Fibroblast of pulmonary artery (primary cell): Measurements from ENCODE around the gene FAM174C.

ENCODE experiments used
- DNase-seq: peaks from one replicate; pipeline ENCODE4 v3.0.0-alpha.2; 2010; ENCODE audit warnings: low read depth
- H3K4me3 ChIP-seq: replicated peaks from 2 replicates; pipeline ENCODE4 v1.5.1; 2011; ENCODE audit warnings: low read depth, mild to moderate bottlenecking, control low read depth, low read length, moderate library complexity
- TF ChIP-seq, protein P1 (sequence below): IDR thresholded peaks from 2 replicates; pipeline ENCODE4 v1.5.1; 2011; ENCODE audit warnings: mild to moderate bottlenecking, control low read depth, low read length, inconsistent platforms; ENCODE audit errors: missing control alignments

FAM174C gene

DNA sequence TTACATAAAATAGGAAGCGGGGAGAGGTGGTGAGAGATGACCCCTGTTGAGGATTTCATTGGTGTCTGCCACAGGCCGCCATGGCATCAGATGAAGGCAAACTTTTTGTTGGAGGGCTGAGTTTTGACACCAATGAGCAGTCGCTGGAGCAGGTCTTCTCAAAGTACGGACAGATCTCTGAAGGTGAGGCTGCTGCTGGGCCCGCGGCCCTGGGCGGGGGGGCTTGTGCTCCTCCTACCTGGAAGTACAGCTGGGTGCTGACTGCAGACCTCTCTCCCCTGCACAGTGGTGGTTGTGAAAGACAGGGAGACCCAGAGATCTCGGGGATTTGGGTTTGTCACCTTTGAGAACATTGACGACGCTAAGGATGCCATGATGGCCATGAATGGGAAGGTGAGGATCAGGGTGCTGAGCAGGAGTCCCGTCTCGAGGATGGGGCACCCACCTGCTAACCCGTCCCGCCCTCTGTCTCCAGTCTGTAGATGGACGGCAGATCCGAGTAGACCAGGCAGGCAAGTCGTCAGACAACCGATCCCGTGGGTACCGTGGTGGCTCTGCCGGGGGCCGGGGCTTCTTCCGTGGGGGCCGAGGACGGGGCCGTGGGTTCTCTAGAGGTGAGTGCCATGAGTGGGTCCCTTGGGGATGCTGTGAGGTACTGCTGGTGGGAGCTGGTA lies 4.3 kb upstream of the FAM174C start:
- H3K4me3 ChIP-seq = peak overlapping the region; percentile 87
- TF ChIP-seq, protein P1, sequence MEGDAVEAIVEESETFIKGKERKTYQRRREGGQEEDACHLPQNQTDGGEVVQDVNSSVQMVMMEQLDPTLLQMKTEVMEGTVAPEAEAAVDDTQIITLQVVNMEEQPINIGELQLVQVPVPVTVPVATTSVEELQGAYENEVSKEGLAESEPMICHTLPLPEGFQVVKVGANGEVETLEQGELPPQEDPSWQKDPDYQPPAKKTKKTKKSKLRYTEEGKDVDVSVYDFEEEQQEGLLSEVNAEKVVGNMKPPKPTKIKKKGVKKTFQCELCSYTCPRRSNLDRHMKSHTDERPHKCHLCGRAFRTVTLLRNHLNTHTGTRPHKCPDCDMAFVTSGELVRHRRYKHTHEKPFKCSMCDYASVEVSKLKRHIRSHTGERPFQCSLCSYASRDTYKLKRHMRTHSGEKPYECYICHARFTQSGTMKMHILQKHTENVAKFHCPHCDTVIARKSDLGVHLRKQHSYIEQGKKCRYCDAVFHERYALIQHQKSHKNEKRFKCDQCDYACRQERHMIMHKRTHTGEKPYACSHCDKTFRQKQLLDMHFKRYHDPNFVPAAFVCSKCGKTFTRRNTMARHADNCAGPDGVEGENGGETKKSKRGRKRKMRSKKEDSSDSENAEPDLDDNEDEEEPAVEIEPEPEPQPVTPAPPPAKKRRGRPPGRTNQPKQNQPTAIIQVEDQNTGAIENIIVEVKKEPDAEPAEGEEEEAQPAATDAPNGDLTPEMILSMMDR = no peak
- DNase-seq = no peak

GRCh38 chr19:1271528-1272422 lies 3.6 kb upstream of the FAM174C start:
- TF ChIP-seq, protein P1 = no peak
- peak overlapping the region; percentile 87 for H3K4me3 ChIP-seq
- no peak for DNase-seq

DNA sequence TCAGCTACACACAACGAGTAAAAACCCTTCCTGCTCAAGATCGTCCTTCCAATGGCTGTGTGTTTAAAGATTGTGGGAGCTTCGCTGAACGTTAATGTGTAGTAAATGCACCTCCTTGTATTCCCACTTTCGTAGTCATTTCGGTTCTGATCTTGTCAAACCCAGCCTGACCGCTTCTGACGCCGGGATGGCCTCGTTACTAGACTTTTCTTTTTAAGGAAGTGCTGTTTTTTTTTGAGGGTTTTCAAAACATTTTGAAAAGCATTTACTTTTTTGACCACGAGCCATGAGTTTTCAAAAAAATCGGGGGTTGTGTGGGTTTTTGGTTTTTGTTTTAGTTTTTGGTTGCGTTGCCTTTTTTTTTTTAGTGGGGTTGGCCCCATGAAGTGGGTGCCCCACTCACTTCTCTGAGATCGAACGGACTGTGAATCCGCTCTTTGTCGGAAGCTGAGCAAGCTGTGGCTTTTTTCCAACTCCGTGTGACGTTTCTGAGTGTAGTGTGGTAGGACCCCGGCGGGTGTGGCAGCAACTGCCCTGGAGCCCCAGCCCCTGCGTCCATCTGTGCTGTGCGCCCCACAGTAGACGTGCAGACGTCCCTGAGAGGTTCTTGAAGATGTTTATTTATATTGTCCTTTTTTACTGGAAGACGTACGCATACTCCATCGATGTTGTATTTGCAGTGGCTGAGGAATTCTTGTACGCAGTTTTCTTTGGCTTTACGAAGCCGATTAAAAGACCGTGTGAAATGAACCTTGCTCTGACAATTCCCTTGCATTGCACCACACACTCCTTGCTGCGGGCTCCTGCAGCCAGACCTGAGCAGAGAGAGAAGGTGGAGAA lies 2.7 kb upstream of the FAM174C start:
- no peak for DNase-seq
- TF ChIP-seq, protein P1 = no peak
- H3K4me3 ChIP-seq = no peak overlapping the region

GRCh38 chr19:1273263-1274041 lies 1.9 kb upstream of the FAM174C start:
- DNase-seq = no peak
- TF ChIP-seq, protein P1 = no peak
- H3K4me3 ChIP-seq = no peak overlapping the region

DNA sequence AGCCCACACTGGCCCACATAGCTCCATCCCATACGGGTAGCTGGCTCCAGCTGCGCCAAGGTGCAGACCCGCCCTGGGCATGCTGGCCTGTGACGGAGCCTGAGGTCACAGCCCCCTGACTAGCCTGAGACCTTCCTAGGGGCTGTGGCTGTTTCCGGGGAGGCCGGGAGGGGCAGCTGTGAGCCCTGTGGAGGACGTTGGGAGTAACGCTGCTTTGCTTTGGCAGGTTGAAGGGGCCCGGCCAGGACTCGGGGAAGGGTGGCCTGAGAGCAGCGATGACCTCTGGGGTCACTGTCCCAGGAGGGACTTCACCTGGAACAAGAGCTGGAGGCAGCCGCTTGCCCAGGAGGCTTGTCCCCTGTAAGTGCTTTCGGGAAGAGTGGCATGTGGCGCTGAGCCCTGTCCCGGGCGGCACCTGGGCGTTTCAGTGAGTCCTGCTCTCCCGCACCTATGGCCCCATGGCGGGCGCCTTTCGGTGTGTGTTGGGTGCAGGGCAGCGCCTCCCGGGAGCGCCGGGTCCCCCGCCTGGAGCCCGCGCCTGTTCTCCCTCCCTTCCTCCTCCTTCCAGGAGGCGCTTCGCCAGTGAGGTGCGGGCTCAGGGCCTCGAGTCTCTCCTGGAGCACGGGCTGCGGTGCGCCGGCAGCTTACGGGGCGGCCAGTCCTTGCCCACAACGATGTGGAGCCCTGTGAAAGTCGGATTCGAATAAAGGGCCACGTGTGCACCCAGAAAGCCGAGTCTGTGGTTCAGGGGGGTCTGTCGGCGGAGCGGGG lies 1.1 kb upstream of the FAM174C start:
- H3K4me3 ChIP-seq = peak overlapping the region; percentile 51
- DNase-seq = no peak
- TF ChIP-seq, protein P1 = no peak
